ENCODE results near the gene XDH.

Gene XDH

GRCh38 chr2:31344447-31344846 is 70.1 kb downstream of the XDH start:
- Histone ChIP-seq H2AFZ (ENCODE audit: low read depth, low read length) (no peak overlapping the region), H3K27ac (ENCODE audit: low read length, poor library complexity, severe bottlenecking) (no peak overlapping the region), H2BK120ac (ENCODE audit: low read depth, low read length) (no peak overlapping the region), H3K18ac (ENCODE audit: low read depth in 1 of 2, low read length in 2 of 2) (no peak overlapping the region), H3K14ac (ENCODE audit: low read length in 2 of 2) (no peak overlapping the region), H3K4me1 (ENCODE audit: control insufficient read depth, insufficient read depth, low read depth, low read length) (peaks cover 5% of the 10 kb centered on the region), H3K9me3 (ENCODE audit: control insufficient read depth, low read length) (no peaks in the 10 kb centered on the region), H3K23ac (ENCODE audit: low read length in 2 of 2) (no peak overlapping the region), H3K4me2 (ENCODE audit: low read length, poor library complexity, severe bottlenecking) (no peak overlapping the region), H3K4me3 (ENCODE audit: insufficient read depth in 1 of 2, low read depth in 1 of 2, low read length in 2 of 2) (no peak overlapping the region), H3K79me1 (replicated peaks; ENCODE audit: low read length, poor library complexity, severe bottlenecking) (no peaks in the 10 kb centered on the region), H3K9ac (ENCODE audit: low read length) (no peak overlapping the region), H2BK15ac (ENCODE audit: low read depth, poor library complexity, severe bottlenecking) (no peak overlapping the region), H2BK12ac (ENCODE audit: low read length in 2 of 2) (no peak overlapping the region), H2BK5ac (ENCODE audit: low read depth, low read length, poor library complexity, severe bottlenecking) (no peak overlapping the region), H3K27me3 (ENCODE audit: control insufficient read depth in 1 of 2, insufficient read depth in 1 of 2, low read length in 2 of 2) (no peaks in the 10 kb centered on the region), H4K8ac (ENCODE audit: low read length) (no peak overlapping the region), H4K91ac (ENCODE audit: low read length) (no peak overlapping the region), H3K4ac (ENCODE audit: low read depth in 1 of 2, low read length in 2 of 2) (no peak overlapping the region), H3K36me3 (ENCODE audit: control insufficient read depth in 1 of 2, insufficient read depth in 2 of 2, low read depth in 1 of 2, low read length in 2 of 2) (peaks cover 0 to 7% of the 10 kb centered on the region in 2 experiments), H2AK5ac (ENCODE audit: low read length, severe bottlenecking) (no peak overlapping the region)
- WGBS = 61% methylated on average over 3 of the region's 4 CpGs
- no peak for DNase-seq

- Histone ChIP-seq H3K4me1 (ENCODE audit: control insufficient read depth, insufficient read depth, low read depth, low read length) (peaks cover 8% of the 10 kb centered on the region), H3K4ac (ENCODE audit: low read depth in 1 of 2, low read length in 2 of 2) (no peak overlapping the region), H3K9me3 (ENCODE audit: control insufficient read depth, low read length) (no peaks in the 10 kb centered on the region), H3K27ac (ENCODE audit: low read length, poor library complexity, severe bottlenecking) (no peak overlapping the region), H2BK120ac (ENCODE audit: low read depth, low read length) (no peak overlapping the region), H4K91ac (ENCODE audit: low read length) (no peak overlapping the region), H3K4me3 (ENCODE audit: insufficient read depth in 1 of 2, low read depth in 1 of 2, low read length in 2 of 2) (no peak overlapping the region), H3K14ac (ENCODE audit: low read length in 2 of 2) (no peak overlapping the region), H3K9ac (ENCODE audit: low read length) (no peak overlapping the region), H3K23ac (ENCODE audit: low read length in 2 of 2) (no peak overlapping the region), H3K4me2 (ENCODE audit: low read length, poor library complexity, severe bottlenecking) (no peak overlapping the region), H3K27me3 (ENCODE audit: control insufficient read depth in 1 of 2, insufficient read depth in 1 of 2, low read length in 2 of 2) (no peaks in the 10 kb centered on the region), H2BK5ac (ENCODE audit: low read depth, low read length, poor library complexity, severe bottlenecking) (no peak overlapping the region), H3K79me1 (replicated peaks; ENCODE audit: low read length, poor library complexity, severe bottlenecking) (no peaks in the 10 kb centered on the region), H3K18ac (ENCODE audit: low read depth in 1 of 2, low read length in 2 of 2) (no peak overlapping the region), H4K8ac (ENCODE audit: low read length) (no peak overlapping the region), H2BK15ac (ENCODE audit: low read depth, poor library complexity, severe bottlenecking) (no peak overlapping the region), H3K36me3 (ENCODE audit: control insufficient read depth in 1 of 2, insufficient read depth in 2 of 2, low read depth in 1 of 2, low read length in 2 of 2) (peaks cover 0 to 4% of the 10 kb centered on the region in 2 experiments), H2AFZ (ENCODE audit: low read depth, low read length) (no peak overlapping the region), H2BK12ac (ENCODE audit: low read length in 2 of 2) (no peak overlapping the region), H2AK5ac (ENCODE audit: low read length, severe bottlenecking) (no peak overlapping the region)
- DNase-seq = no peak
- 77% methylated on average over 5 of the region's 6 CpGs for WGBS
Measured at GRCh38 chr2:31341351-31341750, 73.2 kb downstream of the XDH start.

GRCh38 chr2:31339696-31340095 is 74.8 kb downstream of the XDH start:
- WGBS = 91% methylated on average over 9 of the region's 9 CpGs

GRCh38 chr2:31337860-31338259 is 76.7 kb downstream of the XDH start:
- Histone ChIP-seq H2BK12ac (ENCODE audit: low read length in 2 of 2) (no peak overlapping the region), H2BK5ac (ENCODE audit: low read depth, low read length, poor library complexity, severe bottlenecking) (no peak overlapping the region), H4K8ac (ENCODE audit: low read length) (peak overlapping the region; percentile 39), H4K91ac (ENCODE audit: low read length) (peak overlapping the region; percentile 43), H3K9ac (ENCODE audit: low read length) (peak overlapping the region; percentile 6), H3K23ac (ENCODE audit: low read length in 2 of 2) (no peak overlapping the region), H3K4me3 (ENCODE audit: insufficient read depth in 1 of 2, low read depth in 1 of 2, low read length in 2 of 2) (peak overlapping the region in 1 of 2 experiments; percentile 23), H3K14ac (ENCODE audit: low read length in 2 of 2) (no peak overlapping the region), H3K4me1 (ENCODE audit: control insufficient read depth, insufficient read depth, low read depth, low read length) (peaks cover 12% of the 10 kb centered on the region), H2AK5ac (ENCODE audit: low read length, severe bottlenecking) (peak overlapping the region; percentile 37), H3K18ac (ENCODE audit: low read depth in 1 of 2, low read length in 2 of 2) (no peak overlapping the region), H3K27ac (ENCODE audit: low read length, poor library complexity, severe bottlenecking) (peak overlapping the region; percentile 53), H2AFZ (ENCODE audit: low read depth, low read length) (no peak overlapping the region), H3K9me3 (ENCODE audit: control insufficient read depth, low read length) (no peaks in the 10 kb centered on the region), H2BK120ac (ENCODE audit: low read depth, low read length) (no peak overlapping the region), H3K79me1 (replicated peaks; ENCODE audit: low read length, poor library complexity, severe bottlenecking) (no peaks in the 10 kb centered on the region), H3K4me2 (ENCODE audit: low read length, poor library complexity, severe bottlenecking) (no peak overlapping the region), H3K4ac (ENCODE audit: low read depth in 1 of 2, low read length in 2 of 2) (no peak overlapping the region), H2BK15ac (ENCODE audit: low read depth, poor library complexity, severe bottlenecking) (no peak overlapping the region), H3K27me3 (ENCODE audit: control insufficient read depth in 1 of 2, insufficient read depth in 1 of 2, low read length in 2 of 2) (no peaks in the 10 kb centered on the region), H3K36me3 (ENCODE audit: control insufficient read depth in 1 of 2, insufficient read depth in 2 of 2, low read depth in 1 of 2, low read length in 2 of 2) (peaks cover 0 to 4% of the 10 kb centered on the region in 2 experiments)
- WGBS = 48% methylated on average over 6 of the region's 6 CpGs
- DNase-seq = peak; percentile 53

More at GRCh38 chr2:31339696-31340095, 74.8 kb downstream of the XDH start:
- no peak overlapping the region for H2BK120ac ChIP-seq (ENCODE audit: low read depth, low read length)
- peaks cover 0 to 4% of the 10 kb centered on the region in 2 experiments for H3K36me3 ChIP-seq (ENCODE audit: control insufficient read depth in 1 of 2, insufficient read depth in 2 of 2, low read depth in 1 of 2, low read length in 2 of 2)
- no peak overlapping the region for H3K14ac ChIP-seq (ENCODE audit: low read length in 2 of 2)
- H3K79me1 ChIP-seq (replicated peaks; ENCODE audit: low read length, poor library complexity, severe bottlenecking) = no peaks in the 10 kb centered on the region
- no peak overlapping the region for H4K8ac ChIP-seq (ENCODE audit: low read length)
- no peak overlapping the region for H3K18ac ChIP-seq (ENCODE audit: low read depth in 1 of 2, low read length in 2 of 2)
- no peak overlapping the region for H3K23ac ChIP-seq (ENCODE audit: low read length in 2 of 2)
- no peak overlapping the region for H3K9ac ChIP-seq (ENCODE audit: low read length)
- no peak overlapping the region for H2BK15ac ChIP-seq (ENCODE audit: low read depth, poor library complexity, severe bottlenecking)
- no peak overlapping the region for H3K4me3 ChIP-seq (ENCODE audit: insufficient read depth in 1 of 2, low read depth in 1 of 2, low read length in 2 of 2)
- peaks cover 12% of the 10 kb centered on the region for H3K4me1 ChIP-seq (ENCODE audit: control insufficient read depth, insufficient read depth, low read depth, low read length)
- no peak overlapping the region for H3K4me2 ChIP-seq (ENCODE audit: low read length, poor library complexity, severe bottlenecking)
- H2AFZ ChIP-seq (ENCODE audit: low read depth, low read length) = no peak overlapping the region
- DNase-seq = no peak
- no peaks in the 10 kb centered on the region for H3K27me3 ChIP-seq (ENCODE audit: control insufficient read depth in 1 of 2, insufficient read depth in 1 of 2, low read length in 2 of 2)
- no peak overlapping the region for H3K27ac ChIP-seq (ENCODE audit: low read length, poor library complexity, severe bottlenecking)
- no peak overlapping the region for H3K4ac ChIP-seq (ENCODE audit: low read depth in 1 of 2, low read length in 2 of 2)
- H3K9me3 ChIP-seq (ENCODE audit: control insufficient read depth, low read length) = no peaks in the 10 kb centered on the region
- H2BK5ac ChIP-seq (ENCODE audit: low read depth, low read length, poor library complexity, severe bottlenecking) = no peak overlapping the region
- no peak overlapping the region for H2AK5ac ChIP-seq (ENCODE audit: low read length, severe bottlenecking)
- H2BK12ac ChIP-seq (ENCODE audit: low read length in 2 of 2) = no peak overlapping the region
- no peak overlapping the region for H4K91ac ChIP-seq (ENCODE audit: low read length)

Data from mesenchymal stem cell (in vitro differentiated cells and primary cell).